ENCODE results near the gene MORN1. TPM values are rescaled to one million over a fixed set of nuclear protein-coding genes. Genes with fewer than 3 reads are reported as not detected.
A peak's percentile ranks its signal among the peaks of the same experiment; 100 is the strongest.

The MORN1 gene
- total and polyA plus RNA-seq, 9 donors: 4.3 to 9.3 (median 7.5) TPM

- H3K4me3 ChIP-seq (ENCODE audit: low read length): no peak overlapping the region
- H3K4me1 ChIP-seq (ENCODE audit: control insufficient read depth, insufficient read depth, low read length): peaks cover 31% of the 10 kb centered on the region
- WGBS (ENCODE audit: insufficient coverage): 91% methylated on average over 9 of the region's 17 CpGs
- no peaks in the 10 kb centered on the region for H3K36me3 ChIP-seq (ENCODE audit: control insufficient read depth, insufficient read depth, low read length)
- no peak overlapping the region for H3K27ac ChIP-seq (ENCODE audit: low read length)
- no peaks in the 10 kb centered on the region for H3K9me3 ChIP-seq (replicated peaks; ENCODE audit: control insufficient read depth, low read depth, low read length)
- no peaks in the 10 kb centered on the region for H3K27me3 ChIP-seq (ENCODE audit: control insufficient read depth, insufficient read depth, low read length)
- DNase-seq: no peak
Measured at GRCh38 chr1:2346691-2347408, 44.5 kb downstream of the MORN1 start.

- Histone ChIP-seq H3K9me3 (replicated peaks; ENCODE audit: control insufficient read depth, low read depth, low read length) (no peaks in the 10 kb centered on the region), H3K27me3 (ENCODE audit: control insufficient read depth, insufficient read depth, low read length) (no peaks in the 10 kb centered on the region), H3K36me3 (ENCODE audit: control insufficient read depth, insufficient read depth, low read length) (no peaks in the 10 kb centered on the region), H3K4me1 (ENCODE audit: control insufficient read depth, insufficient read depth, low read length) (peaks cover 26% of the 10 kb centered on the region), H3K27ac (ENCODE audit: low read length) (no peak overlapping the region), H3K4me3 (ENCODE audit: low read length) (no peak overlapping the region)
- DNase-seq: no peak
- WGBS (ENCODE audit: insufficient coverage): 85% methylated on average over 23 of the region's 24 CpGs
Measured at GRCh38 chr1:2345297-2346075, 45.9 kb downstream of the MORN1 start.

DNA sequence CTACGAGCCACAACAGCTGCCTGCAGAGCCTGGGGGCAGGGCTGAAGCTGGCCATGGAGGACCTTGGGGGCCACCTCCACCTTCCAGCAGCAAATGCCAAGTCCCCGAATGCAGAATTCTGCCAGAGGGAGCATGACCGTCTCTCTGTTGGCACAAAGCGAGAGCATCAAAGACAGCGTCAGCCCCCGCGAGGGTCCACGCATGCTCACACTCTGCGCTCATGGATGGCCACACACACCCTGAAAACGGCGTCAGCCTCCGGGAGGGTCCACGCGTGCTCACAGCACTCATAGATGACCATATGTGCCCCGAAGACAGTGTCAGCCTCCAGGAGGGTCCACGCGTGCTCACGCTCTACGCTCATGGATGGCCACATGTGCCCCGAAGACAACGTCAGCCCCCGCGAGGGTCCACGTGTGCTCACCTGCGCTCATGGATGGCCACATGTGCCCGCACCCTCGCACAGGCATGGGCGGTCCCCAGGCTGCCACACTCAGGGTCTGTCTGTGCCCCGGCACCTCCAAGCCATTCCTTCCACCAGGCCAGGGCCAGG is 46.5 kb downstream of the MORN1 start:
- Histone ChIP-seq H3K36me3 (ENCODE audit: control insufficient read depth, insufficient read depth, low read length) (no peaks in the 10 kb centered on the region), H3K4me3 (ENCODE audit: low read length) (no peak overlapping the region), H3K4me1 (ENCODE audit: control insufficient read depth, insufficient read depth, low read length) (peaks cover 24% of the 10 kb centered on the region), H3K27me3 (ENCODE audit: control insufficient read depth, insufficient read depth, low read length) (no peaks in the 10 kb centered on the region), H3K27ac (ENCODE audit: low read length) (no peak overlapping the region), H3K9me3 (replicated peaks; ENCODE audit: control insufficient read depth, low read depth, low read length) (no peaks in the 10 kb centered on the region)
- WGBS (ENCODE audit: insufficient coverage): 87% methylated on average over 29 of the region's 29 CpGs
- no peak for DNase-seq

GRCh38 chr1:2344121-2344681 is 47.2 kb downstream of the MORN1 start:
- Histone ChIP-seq H3K36me3 (ENCODE audit: control insufficient read depth, insufficient read depth, low read length) (no peaks in the 10 kb centered on the region), H3K4me3 (ENCODE audit: low read length) (no peak overlapping the region), H3K27me3 (ENCODE audit: control insufficient read depth, insufficient read depth, low read length) (no peaks in the 10 kb centered on the region), H3K27ac (ENCODE audit: low read length) (no peak overlapping the region), H3K4me1 (ENCODE audit: control insufficient read depth, insufficient read depth, low read length) (peaks cover 23% of the 10 kb centered on the region), H3K9me3 (replicated peaks; ENCODE audit: control insufficient read depth, low read depth, low read length) (no peaks in the 10 kb centered on the region)
- 81% methylated on average over 21 of the region's 24 CpGs for WGBS (ENCODE audit: insufficient coverage)
- DNase-seq: no peak

DNA sequence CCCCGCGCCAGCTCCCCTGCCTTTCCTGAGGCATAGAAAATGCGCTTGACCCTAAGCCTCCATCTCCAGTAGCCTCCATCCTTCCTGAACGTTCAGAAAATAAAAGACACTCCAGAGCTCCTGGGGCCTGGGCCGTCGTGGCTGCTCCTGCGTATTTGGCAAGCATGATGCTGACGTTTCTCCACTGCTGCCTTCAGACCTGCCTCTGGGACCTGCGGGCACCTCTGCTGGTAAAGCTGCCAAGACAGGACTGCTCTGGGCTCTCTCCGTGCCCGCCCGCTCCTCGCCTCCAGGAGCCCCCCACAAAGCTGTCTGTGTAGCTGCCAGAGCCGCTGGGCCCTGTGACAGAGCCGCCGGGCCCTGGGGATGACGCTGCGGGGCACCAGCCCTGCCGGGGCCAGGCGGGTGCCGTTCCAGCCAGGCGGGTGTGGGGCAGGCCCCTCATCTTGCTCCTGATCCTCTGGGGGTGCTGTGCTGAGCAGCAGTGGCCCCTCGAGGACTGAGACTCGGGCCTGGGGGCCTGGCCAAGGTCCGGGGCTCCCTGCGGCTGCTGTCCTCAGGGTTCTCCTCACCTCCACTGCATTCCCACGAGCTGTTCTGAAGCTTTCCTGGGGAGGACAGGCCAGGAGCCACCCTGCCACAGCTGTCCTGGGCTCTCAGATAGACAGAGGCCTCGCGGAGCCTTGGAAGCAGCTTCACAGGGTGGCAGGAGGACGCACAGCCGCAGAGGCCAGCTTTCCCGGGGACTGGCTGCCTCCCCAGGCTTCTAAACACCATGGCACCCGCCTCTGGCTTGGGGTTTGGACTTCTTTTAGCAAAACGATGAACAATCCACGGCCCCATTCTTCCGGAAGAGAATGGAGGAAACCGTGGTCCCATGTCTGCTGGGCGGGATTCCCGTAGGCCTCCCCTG is 48.1 kb downstream of the MORN1 start:
- no peaks in the 10 kb centered on the region for H3K9me3 ChIP-seq (replicated peaks; ENCODE audit: control insufficient read depth, low read depth, low read length)
- 71% methylated on average over 29 of the region's 39 CpGs for WGBS (ENCODE audit: insufficient coverage)
- no peaks in the 10 kb centered on the region for H3K27me3 ChIP-seq (ENCODE audit: control insufficient read depth, insufficient read depth, low read length)
- H3K4me1 ChIP-seq (ENCODE audit: control insufficient read depth, insufficient read depth, low read length): peaks cover 18% of the 10 kb centered on the region
- peak overlapping the region; percentile 20 for H3K27ac ChIP-seq (ENCODE audit: low read length)
- DNase-seq: no peak
- H3K36me3 ChIP-seq (ENCODE audit: control insufficient read depth, insufficient read depth, low read length): no peaks in the 10 kb centered on the region
- H3K4me3 ChIP-seq (ENCODE audit: low read length): no peak overlapping the region

- H3K36me3 ChIP-seq (ENCODE audit: control insufficient read depth, insufficient read depth, low read length): no peaks in the 10 kb centered on the region
- H3K4me3 ChIP-seq (ENCODE audit: low read length): no peak overlapping the region
- 68% methylated on average over 16 of the region's 21 CpGs for WGBS (ENCODE audit: insufficient coverage)
- no peak for DNase-seq
- H3K27me3 ChIP-seq (ENCODE audit: control insufficient read depth, insufficient read depth, low read length): no peaks in the 10 kb centered on the region
- peaks cover 21% of the 10 kb centered on the region for H3K4me1 ChIP-seq (ENCODE audit: control insufficient read depth, insufficient read depth, low read length)
- H3K9me3 ChIP-seq (replicated peaks; ENCODE audit: control insufficient read depth, low read depth, low read length): no peaks in the 10 kb centered on the region
- H3K27ac ChIP-seq (ENCODE audit: low read length): no peak overlapping the region
Measured at GRCh38 chr1:2342384-2343022, 48.9 kb downstream of the MORN1 start.

GRCh38 chr1:2341706-2342383 is 49.5 kb downstream of the MORN1 start:
- WGBS (ENCODE audit: insufficient coverage): 79% methylated on average over 26 of the region's 29 CpGs
- no peak for DNase-seq
- no peaks in the 10 kb centered on the region for H3K9me3 ChIP-seq (replicated peaks; ENCODE audit: control insufficient read depth, low read depth, low read length)

GRCh38 chr1:2340918-2341254 is 50.5 kb downstream of the MORN1 start:
- Histone ChIP-seq H3K9me3 (replicated peaks; ENCODE audit: control insufficient read depth, low read depth, low read length) (no peaks in the 10 kb centered on the region), H3K4me3 (ENCODE audit: low read length) (no peak overlapping the region), H3K4me1 (ENCODE audit: control insufficient read depth, insufficient read depth, low read length) (peaks cover 36% of the 10 kb centered on the region), H3K27me3 (ENCODE audit: control insufficient read depth, insufficient read depth, low read length) (no peaks in the 10 kb centered on the region), H3K36me3 (ENCODE audit: control insufficient read depth, insufficient read depth, low read length) (no peaks in the 10 kb centered on the region), H3K27ac (ENCODE audit: low read length) (no peak overlapping the region)
- DNase-seq: no peak
- WGBS (ENCODE audit: insufficient coverage): 95% methylated on average over 14 of the region's 14 CpGs

More at GRCh38 chr1:2341706-2342383, 49.5 kb downstream of the MORN1 start:
- Histone ChIP-seq H3K27ac (ENCODE audit: low read length) (no peak overlapping the region), H3K4me3 (ENCODE audit: low read length) (no peak overlapping the region), H3K4me1 (ENCODE audit: control insufficient read depth, insufficient read depth, low read length) (peaks cover 27% of the 10 kb centered on the region), H3K36me3 (ENCODE audit: control insufficient read depth, insufficient read depth, low read length) (no peaks in the 10 kb centered on the region), H3K27me3 (ENCODE audit: control insufficient read depth, insufficient read depth, low read length) (no peaks in the 10 kb centered on the region)
